OCI-LY1 (cell line): Measurements from ENCODE around the gene ATP11A.

Experiments
- EZH2 ChIP-seq: fragments of 200-600 bp; sonication (generic), shearing (Covaris generic); IDR thresholded peaks from 2 replicates; pipeline ENCODE4 v1.8.0; 2017; ENCODE audit warnings: borderline replicate concordance, mixed run types, mild to moderate bottlenecking, antibody characterized with exemption, low read length, moderate library complexity, mixed read lengths
- TF ChIP-seq, protein P1 (sequence below): fragments of 200-600 bp; sonication (generic), shearing (Covaris generic); IDR thresholded peaks from 2 replicates; pipeline ENCODE4 v1.5.1; 2017; ENCODE audit warnings: mild to moderate bottlenecking, antibody characterized with exemption, low read length, moderate library complexity, mixed read lengths

DNA sequence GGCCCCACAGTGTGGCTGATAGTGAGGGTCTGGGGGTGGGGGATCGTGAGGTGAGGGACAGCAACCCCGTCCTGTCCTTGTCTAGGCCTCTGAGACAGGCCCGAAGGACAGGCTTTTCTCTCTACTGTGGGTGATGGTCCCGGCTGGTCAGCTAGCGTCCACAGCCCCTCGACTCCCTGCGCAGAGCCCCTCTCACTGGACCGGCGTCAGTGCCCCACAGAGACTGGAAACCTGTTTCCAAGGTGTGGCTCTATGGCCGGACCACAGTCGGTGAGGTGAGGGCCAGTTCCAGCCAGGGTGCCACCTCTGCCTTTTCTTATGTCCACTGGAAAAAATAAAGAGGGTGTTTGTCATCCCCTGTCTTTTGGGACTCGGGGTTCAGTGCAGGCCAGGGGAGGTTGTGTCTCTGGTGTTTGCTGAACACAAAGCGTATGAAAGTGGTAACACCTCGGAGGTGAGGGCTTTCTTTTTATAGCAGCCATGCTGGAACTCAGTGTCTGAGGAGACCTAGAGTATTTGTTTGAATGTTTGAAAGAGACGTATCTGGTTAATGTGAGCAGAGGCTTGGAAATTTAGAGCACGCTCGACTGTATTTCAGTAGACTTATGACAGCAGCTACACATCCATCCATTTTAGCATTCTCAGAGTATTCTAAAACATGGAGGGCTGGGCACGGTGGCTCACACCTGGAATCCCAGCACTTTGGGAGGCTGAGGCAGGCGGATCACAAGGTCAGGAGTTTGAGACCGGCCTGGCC, 22.8 kb downstream of the ATP11A start:
- TF ChIP-seq, protein P1, sequence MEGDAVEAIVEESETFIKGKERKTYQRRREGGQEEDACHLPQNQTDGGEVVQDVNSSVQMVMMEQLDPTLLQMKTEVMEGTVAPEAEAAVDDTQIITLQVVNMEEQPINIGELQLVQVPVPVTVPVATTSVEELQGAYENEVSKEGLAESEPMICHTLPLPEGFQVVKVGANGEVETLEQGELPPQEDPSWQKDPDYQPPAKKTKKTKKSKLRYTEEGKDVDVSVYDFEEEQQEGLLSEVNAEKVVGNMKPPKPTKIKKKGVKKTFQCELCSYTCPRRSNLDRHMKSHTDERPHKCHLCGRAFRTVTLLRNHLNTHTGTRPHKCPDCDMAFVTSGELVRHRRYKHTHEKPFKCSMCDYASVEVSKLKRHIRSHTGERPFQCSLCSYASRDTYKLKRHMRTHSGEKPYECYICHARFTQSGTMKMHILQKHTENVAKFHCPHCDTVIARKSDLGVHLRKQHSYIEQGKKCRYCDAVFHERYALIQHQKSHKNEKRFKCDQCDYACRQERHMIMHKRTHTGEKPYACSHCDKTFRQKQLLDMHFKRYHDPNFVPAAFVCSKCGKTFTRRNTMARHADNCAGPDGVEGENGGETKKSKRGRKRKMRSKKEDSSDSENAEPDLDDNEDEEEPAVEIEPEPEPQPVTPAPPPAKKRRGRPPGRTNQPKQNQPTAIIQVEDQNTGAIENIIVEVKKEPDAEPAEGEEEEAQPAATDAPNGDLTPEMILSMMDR = no peak
- TF ChIP-seq EZH2 = no peak
